Stimulated activated CD8-positive, alpha-beta memory T cell treated with anti-CD3 and anti-CD28 coated beads, Interleukin-15, amount 100 ng/mL, for 48 hours (primary cell): ENCODE results near the gene TPRKB.
"Not testable (repeated sequence)": the region's sequence is repeated elsewhere in the genome, so short reads cannot be mapped to it uniquely, and the experiment has no call there.

Experiments used
- DNase-seq, 2 donors: peaks; one replicate each; pipeline ENCODE4 v3.0.0-alpha.2; 2020; ENCODE audit warnings: low read depth in 2 of 2

The TPRKB gene

GRCh38 chr2:73739101-73739500 lies 2.0 kb upstream of the TPRKB start:
- DNase-seq, result no peak

- no peak for DNase-seq
These were observed 767 bp downstream of the TPRKB start for GRCh38 chr2:73736378-73736777.

GRCh38 chr2:73730810-73731209 lies 6.3 kb downstream of the TPRKB start:
- DNase-seq, result no peak

GRCh38 chr2:73728711-73729110 lies 8.4 kb downstream of the TPRKB start:
- DNase-seq, result no peak

- DNase-seq, result no peak
These were observed 9.1 kb downstream of the TPRKB start for GRCh38 chr2:73728043-73728442.

GRCh38 chr2:73726657-73727056 lies 10.5 kb downstream of the TPRKB start:
- not testable (repeated sequence) for DNase-seq

- no peak for DNase-seq
These were observed 18.1 kb downstream of the TPRKB start for GRCh38 chr2:73718851-73719621.

- DNase-seq, result no peak
These were observed 18.7 kb downstream of the TPRKB start for GRCh38 chr2:73718421-73718820.

- DNase-seq, result not testable (repeated sequence)
These were observed 19.4 kb downstream of the TPRKB start for GRCh38 chr2:73717695-73718094.

- no peak for DNase-seq
These were observed 19.9 kb downstream of the TPRKB start for GRCh38 chr2:73717251-73717606.

- no peak for DNase-seq
These were observed 20.4 kb downstream of the TPRKB start for GRCh38 chr2:73716543-73717250.

- no peak for DNase-seq
These were observed 23.1 kb downstream of the TPRKB start for GRCh38 chr2:73714091-73714490.

GRCh38 chr2:73708527-73708926 lies 28.6 kb downstream of the TPRKB start:
- no peak for DNase-seq

- DNase-seq, result no peak
These were observed 29.5 kb downstream of the TPRKB start for GRCh38 chr2:73707636-73708035.

- DNase-seq, result no peak
These were observed 30.1 kb downstream of the TPRKB start for GRCh38 chr2:73707058-73707457.

GRCh38 chr2:73705091-73705490 lies 32.1 kb downstream of the TPRKB start:
- DNase-seq, result no peak

GRCh38 chr2:73704285-73704684 lies 32.9 kb downstream of the TPRKB start:
- DNase-seq, result no peak

GRCh38 chr2:73703675-73704074 lies 33.5 kb downstream of the TPRKB start:
- DNase-seq, result no peak

- not testable (repeated sequence) for DNase-seq
These were observed 34.2 kb downstream of the TPRKB start for GRCh38 chr2:73702852-73703493.

- no peak for DNase-seq
These were observed 35.0 kb downstream of the TPRKB start for GRCh38 chr2:73701968-73702665.

GRCh38 chr2:73701448-73701765 lies 35.7 kb downstream of the TPRKB start:
- not testable (repeated sequence) for DNase-seq

- DNase-seq, result no peak
These were observed 36.3 kb downstream of the TPRKB start for GRCh38 chr2:73700661-73701447.
